Left lung (tissue), 10 donors: ENCODE measurements around the gene CLCN1. TPM values are rescaled to one million over a fixed set of nuclear protein-coding genes. Genes with fewer than 3 reads are reported as not detected.
A peak's percentile ranks its signal among the peaks of the same experiment; 100 is the strongest.

Source experiments
- ATAC-seq: fragments of 200-7000 bp; cut with Tn5 transposase; one replicate; pipeline ENCODE4 v1.9.1; 2020; ENCODE audit warnings: moderate library complexity
- DNase-seq, 4 donors: peaks; one replicate each; pipeline ENCODE4 v3.0.0-alpha.2; 2013 to 2020
- H3K27ac ChIP-seq, 2 donors: fragments of 200-600 bp; sonication (generic) in 1 of 2; one replicate each; pipeline versions ENCODE4 v1.5.0 to v1.8.0; 2020 to 2021
- H3K27me3 ChIP-seq, 2 donors: fragments of 200-600 bp; sonication (generic) in 1 of 2; one replicate each; pipeline versions ENCODE4 v1.5.0 to v1.8.0; 2020 to 2021
- H3K36me3 ChIP-seq, 2 donors: fragments of 200-600 bp; sonication (generic) in 1 of 2; one replicate each; pipeline versions ENCODE4 v1.5.0 to v1.8.0; 2020 to 2021
- H3K4me1 ChIP-seq, 2 donors: fragments of 200-600 bp; one replicate each; pipeline ENCODE4 v1.8.0; 2021
- H3K4me3 ChIP-seq, 2 donors: fragments of 200-600 bp; sonication (generic) in 1 of 2; one replicate each; pipeline versions ENCODE4 v1.5.0 to v1.8.0; 2020 to 2021; ENCODE audit warnings: mild to moderate bottlenecking in 1 of 2
- H3K9me3 ChIP-seq, 2 donors: fragments of 200-600 bp; sonication (generic) in 1 of 2; one replicate each; pipeline versions ENCODE4 v1.5.0 to v1.8.0; 2020 to 2021
- intact Hi-C, 2 donors: fragments of 100-400 bp; cut with DNase I; formaldehyde crosslinking; loops; one replicate each; pipeline versions ENCODE4 v1.11.2 to v1.14.2; 2022
- polyA plus RNA-seq, 6 donors: library from polyadenylated mRNA; unstranded; fragments of 120-200 nt; gene quantifications; one replicate each; pipeline ENCODE4 v1.2.1, GENCODE V29; 2013; ENCODE audit not compliant: insufficient read length in 6 of 6
- total RNA-seq, 2 donors: library from RNA; stranded (reverse); fragmentation: NEBNext Ultra II Directional; extraction: Animal tissue kit (Norgen Biotek cat#: 25700); gene quantifications; one replicate each; pipeline ENCODE4 v1.2.1, GENCODE V29; 2021
- TF ChIP-seq, protein P1 (sequence below), 2 donors: fragments of 200-600 bp; sonication (generic) in 1 of 2; IDR thresholded peaks; one replicate each; pipeline versions ENCODE4 v1.5.0 to v1.8.0; 2021; ENCODE audit warnings: antibody characterized with exemption in 2 of 2
- donor health status: DM: no; HTN: yes; CAD: no.
- donor health status: DM: no; HTN: no; CAD: no.

CLCN1 gene
- total and polyA plus RNA-seq, 8 donors: 0.08 to 0.09 (median 0.08) TPM; not detected in 5

DNA sequence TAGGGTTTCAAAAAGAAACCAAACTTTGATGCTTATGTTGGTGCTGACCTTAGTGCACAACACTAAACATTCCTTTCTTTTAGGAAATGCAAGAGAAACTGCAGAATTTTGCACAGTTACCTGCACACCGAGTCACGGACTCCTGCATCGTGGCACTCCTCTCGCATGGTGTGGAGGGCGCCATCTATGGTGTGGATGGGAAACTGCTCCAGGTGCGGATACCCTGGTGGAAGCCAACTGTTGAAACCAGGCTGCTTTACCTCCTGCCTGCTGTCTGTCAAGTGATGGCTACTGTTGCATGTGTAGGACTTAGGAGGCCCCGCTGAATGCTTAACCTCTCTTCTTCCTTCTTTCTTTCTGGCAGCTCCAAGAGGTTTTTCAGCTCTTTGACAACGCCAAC is 16.1 kb upstream of the CLCN1 start:
- TF ChIP-seq, protein P1, sequence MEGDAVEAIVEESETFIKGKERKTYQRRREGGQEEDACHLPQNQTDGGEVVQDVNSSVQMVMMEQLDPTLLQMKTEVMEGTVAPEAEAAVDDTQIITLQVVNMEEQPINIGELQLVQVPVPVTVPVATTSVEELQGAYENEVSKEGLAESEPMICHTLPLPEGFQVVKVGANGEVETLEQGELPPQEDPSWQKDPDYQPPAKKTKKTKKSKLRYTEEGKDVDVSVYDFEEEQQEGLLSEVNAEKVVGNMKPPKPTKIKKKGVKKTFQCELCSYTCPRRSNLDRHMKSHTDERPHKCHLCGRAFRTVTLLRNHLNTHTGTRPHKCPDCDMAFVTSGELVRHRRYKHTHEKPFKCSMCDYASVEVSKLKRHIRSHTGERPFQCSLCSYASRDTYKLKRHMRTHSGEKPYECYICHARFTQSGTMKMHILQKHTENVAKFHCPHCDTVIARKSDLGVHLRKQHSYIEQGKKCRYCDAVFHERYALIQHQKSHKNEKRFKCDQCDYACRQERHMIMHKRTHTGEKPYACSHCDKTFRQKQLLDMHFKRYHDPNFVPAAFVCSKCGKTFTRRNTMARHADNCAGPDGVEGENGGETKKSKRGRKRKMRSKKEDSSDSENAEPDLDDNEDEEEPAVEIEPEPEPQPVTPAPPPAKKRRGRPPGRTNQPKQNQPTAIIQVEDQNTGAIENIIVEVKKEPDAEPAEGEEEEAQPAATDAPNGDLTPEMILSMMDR (IDR thresholded peaks at IDR 0.05): peak; percentile 23 to 40
- Histone ChIP-seq H3K4me1 (peaks cover 0 to 57% of the 10 kb centered on the region in 2 donors), H3K36me3 (peaks cover 3 to 94% of the 10 kb centered on the region in 2 donors), H3K27me3 (no peaks in the 10 kb centered on the region), H3K9me3 (no peaks in the 10 kb centered on the region), H3K27ac (peak overlapping the region in 1 of 2 donors; percentile 74), H3K4me3 (no peak overlapping the region)
- ATAC-seq (peak; percentile 40), DNase-seq (no peak)
- intact Hi-C loops: loop anchor here in 1 of 2 donors (5.0 kb wide), 1 partner anchor 58 kb away; no protein-coding TSS in a partner anchor

DNA sequence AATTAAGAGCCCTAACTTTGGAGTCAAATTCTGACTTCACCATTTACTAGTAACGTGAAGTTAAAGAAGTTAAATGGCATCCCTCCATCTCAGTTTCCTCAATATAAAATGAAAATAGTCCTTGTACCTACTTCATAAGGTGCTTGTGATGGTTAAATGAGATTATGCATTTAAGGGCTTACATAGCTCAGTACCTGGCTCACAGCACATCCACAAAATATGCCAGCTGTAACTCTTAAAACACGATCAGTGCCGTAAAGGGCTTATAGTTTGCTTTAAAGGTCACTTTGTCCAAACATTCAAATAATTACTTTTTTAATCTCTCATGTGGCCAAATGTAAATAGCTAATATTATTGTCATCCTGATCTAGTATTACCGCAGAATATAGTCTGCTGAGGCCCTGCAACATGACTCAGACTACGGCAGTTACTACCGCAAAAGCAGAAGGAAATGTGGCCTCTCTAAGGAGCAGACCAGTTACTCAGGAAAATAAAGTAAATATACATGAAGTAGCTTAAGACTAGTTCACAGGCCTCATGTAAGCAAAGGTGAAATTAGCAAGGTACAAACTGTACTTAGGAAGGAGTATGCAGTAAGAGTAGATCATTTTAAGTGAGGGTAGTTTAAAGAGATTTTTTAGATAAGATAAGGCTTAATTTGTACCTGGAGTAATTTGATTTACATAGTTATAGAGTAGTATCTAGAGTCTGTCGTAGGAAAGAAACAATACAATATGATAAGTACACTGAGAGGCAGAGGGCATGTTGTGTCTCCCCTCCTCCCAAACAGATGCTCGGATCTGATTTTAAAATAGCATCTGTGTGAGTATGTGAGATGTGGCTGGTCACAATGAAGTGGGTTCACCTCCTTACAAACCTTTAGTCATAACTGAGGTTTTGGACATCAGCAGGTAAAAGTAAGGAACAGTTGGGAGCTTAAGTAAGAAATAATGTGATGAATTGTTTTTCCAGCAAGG is 14.7 kb upstream of the CLCN1 start:
- ATAC-seq (peak; percentile 94), DNase-seq (peak in 1 of 4 donors; percentile 45)
- no peaks in the 10 kb centered on the region for H3K27me3 ChIP-seq
- H3K9me3 ChIP-seq: no peaks in the 10 kb centered on the region
- TF ChIP-seq, protein P1 (IDR thresholded peaks at IDR 0.05): no peak
- H3K36me3 ChIP-seq: peaks cover 0 to 94% of the 10 kb centered on the region in 2 donors
- H3K4me1 ChIP-seq: peaks cover 0 to 44% of the 10 kb centered on the region in 2 donors
- H3K4me3 ChIP-seq: no peak overlapping the region
- intact Hi-C loops: loop anchor here in 1 of 2 donors (5.0 kb wide), 1 partner anchor 59 kb away; no protein-coding TSS in a partner anchor
- H3K27ac ChIP-seq: peak overlapping the region; percentile 27 to 74

DNA sequence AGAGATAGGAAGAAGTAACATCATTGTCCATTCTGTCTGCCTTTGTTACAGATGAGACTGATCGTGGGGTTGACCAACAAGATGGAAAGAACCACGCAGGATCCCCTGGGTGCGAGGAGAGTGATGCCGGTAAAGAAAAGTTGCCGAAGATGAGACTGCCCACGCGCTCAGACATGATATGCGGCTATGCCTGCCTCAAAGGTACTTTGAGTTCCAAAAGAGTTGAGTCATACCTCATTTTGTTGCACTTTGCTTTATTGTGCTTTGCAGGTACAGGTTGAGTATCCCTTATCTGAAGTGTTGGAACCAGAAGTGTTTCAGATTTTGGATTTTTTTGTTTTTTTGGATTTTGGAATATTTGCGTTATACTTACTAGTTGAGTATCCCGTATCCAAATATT is 12.2 kb upstream of the CLCN1 start:
- ATAC-seq (no peak), DNase-seq (no peak)
- no peak overlapping the region for H3K27ac ChIP-seq
- peaks cover 0 to 36% of the 10 kb centered on the region in 2 donors for H3K4me1 ChIP-seq
- peaks cover 0 to 95% of the 10 kb centered on the region in 2 donors for H3K36me3 ChIP-seq
- H3K4me3 ChIP-seq: no peak overlapping the region
- TF ChIP-seq, protein P1 (IDR thresholded peaks at IDR 0.05): no peak
- no peaks in the 10 kb centered on the region for H3K9me3 ChIP-seq
- intact Hi-C loops: loop anchor here in 1 of 2 donors (5.0 kb wide), 1 partner anchor 61 kb away; no protein-coding TSS in a partner anchor
- no peaks in the 10 kb centered on the region for H3K27me3 ChIP-seq

DNA sequence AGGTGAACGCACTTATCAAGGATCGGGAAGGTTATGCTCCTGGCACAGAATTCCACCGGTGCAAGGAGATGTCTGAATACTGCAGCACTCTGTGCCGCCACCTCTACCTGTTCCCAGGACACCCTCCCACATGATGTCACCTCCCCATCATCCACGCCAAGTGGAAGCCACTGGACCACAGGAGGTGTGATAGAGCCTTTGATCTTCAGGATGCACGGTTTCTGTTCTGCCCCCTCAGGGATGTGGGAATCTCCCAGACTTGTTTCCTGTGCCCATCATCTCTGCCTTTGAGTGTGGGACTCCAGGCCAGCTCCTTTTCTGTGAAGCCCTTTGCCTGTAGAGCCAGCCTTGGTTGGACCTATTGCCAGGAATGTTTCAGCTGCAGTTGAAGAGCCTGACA is 11.0 kb upstream of the CLCN1 start:
- H3K27ac ChIP-seq: no peak overlapping the region
- intact Hi-C loops: loop anchor here in 1 of 2 donors (5.0 kb wide), 1 partner anchor 63 kb away; no protein-coding TSS in a partner anchor
- DNase-seq (no peak), ATAC-seq (no peak)
- H3K4me3 ChIP-seq: no peak overlapping the region
- no peaks in the 10 kb centered on the region for H3K27me3 ChIP-seq
- H3K36me3 ChIP-seq: peaks cover 0 to 93% of the 10 kb centered on the region in 2 donors
- peaks cover 0 to 28% of the 10 kb centered on the region in 2 donors for H3K4me1 ChIP-seq
- H3K9me3 ChIP-seq: no peaks in the 10 kb centered on the region
- TF ChIP-seq, protein P1 (IDR thresholded peaks at IDR 0.05): no peak
